Fibroblast of the aortic adventitia (primary cell): ENCODE results near the gene EFTUD2. TPM values are rescaled to one million over a fixed set of nuclear protein-coding genes. Genes with fewer than 3 reads are reported as not detected.

Source experiments
- DNase-seq: peaks from one replicate; pipeline ENCODE4 v3.0.0-alpha.2; 2010; ENCODE audit warnings: low read depth
- H3K4me3 ChIP-seq: 2 replicates; pipeline ENCODE4 v1.5.1; 2011; ENCODE audit warnings: low read depth, mild to moderate bottlenecking, control low read depth, low read length, moderate library complexity
- total RNA-seq: library from RNA; depleted of rRNA; stranded (reverse); fragments of >200 nt; gene quantifications from 2 replicates; pipeline ENCODE4 v1.2.3, GENCODE V29; 2012; ENCODE audit warnings: low replicate concordance
- TF ChIP-seq, protein P1 (sequence below): IDR thresholded peaks from 2 replicates; pipeline ENCODE4 v1.5.1; 2011; ENCODE audit warnings: mild to moderate bottlenecking, low read length, control low read depth, inconsistent platforms; ENCODE audit not compliant: insufficient read depth

EFTUD2 gene
- total RNA-seq, 1 donor: 79.9 TPM

- TF ChIP-seq, protein P1, sequence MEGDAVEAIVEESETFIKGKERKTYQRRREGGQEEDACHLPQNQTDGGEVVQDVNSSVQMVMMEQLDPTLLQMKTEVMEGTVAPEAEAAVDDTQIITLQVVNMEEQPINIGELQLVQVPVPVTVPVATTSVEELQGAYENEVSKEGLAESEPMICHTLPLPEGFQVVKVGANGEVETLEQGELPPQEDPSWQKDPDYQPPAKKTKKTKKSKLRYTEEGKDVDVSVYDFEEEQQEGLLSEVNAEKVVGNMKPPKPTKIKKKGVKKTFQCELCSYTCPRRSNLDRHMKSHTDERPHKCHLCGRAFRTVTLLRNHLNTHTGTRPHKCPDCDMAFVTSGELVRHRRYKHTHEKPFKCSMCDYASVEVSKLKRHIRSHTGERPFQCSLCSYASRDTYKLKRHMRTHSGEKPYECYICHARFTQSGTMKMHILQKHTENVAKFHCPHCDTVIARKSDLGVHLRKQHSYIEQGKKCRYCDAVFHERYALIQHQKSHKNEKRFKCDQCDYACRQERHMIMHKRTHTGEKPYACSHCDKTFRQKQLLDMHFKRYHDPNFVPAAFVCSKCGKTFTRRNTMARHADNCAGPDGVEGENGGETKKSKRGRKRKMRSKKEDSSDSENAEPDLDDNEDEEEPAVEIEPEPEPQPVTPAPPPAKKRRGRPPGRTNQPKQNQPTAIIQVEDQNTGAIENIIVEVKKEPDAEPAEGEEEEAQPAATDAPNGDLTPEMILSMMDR: no peak
- peak; percentile 15 for DNase-seq
- H3K4me3 ChIP-seq: no peak overlapping the region
Observed at GRCh38 chr17:44906763-44907728, 7.8 kb upstream of the EFTUD2 start.

GRCh38 chr17:44906010-44906646 lies 6.9 kb upstream of the EFTUD2 start:
- peak; percentile 92 for DNase-seq
- TF ChIP-seq, protein P1: no peak
- H3K4me3 ChIP-seq: no peak overlapping the region

- TF ChIP-seq, protein P1: no peak
- H3K4me3 ChIP-seq: no peak overlapping the region
- DNase-seq: no peak
Observed at GRCh38 chr17:44905006-44906000, 6.1 kb upstream of the EFTUD2 start.

- TF ChIP-seq, protein P1: no peak
- DNase-seq: no peak
- no peak overlapping the region for H3K4me3 ChIP-seq
Observed at GRCh38 chr17:44904001-44904984, 5.0 kb upstream of the EFTUD2 start.

DNA sequence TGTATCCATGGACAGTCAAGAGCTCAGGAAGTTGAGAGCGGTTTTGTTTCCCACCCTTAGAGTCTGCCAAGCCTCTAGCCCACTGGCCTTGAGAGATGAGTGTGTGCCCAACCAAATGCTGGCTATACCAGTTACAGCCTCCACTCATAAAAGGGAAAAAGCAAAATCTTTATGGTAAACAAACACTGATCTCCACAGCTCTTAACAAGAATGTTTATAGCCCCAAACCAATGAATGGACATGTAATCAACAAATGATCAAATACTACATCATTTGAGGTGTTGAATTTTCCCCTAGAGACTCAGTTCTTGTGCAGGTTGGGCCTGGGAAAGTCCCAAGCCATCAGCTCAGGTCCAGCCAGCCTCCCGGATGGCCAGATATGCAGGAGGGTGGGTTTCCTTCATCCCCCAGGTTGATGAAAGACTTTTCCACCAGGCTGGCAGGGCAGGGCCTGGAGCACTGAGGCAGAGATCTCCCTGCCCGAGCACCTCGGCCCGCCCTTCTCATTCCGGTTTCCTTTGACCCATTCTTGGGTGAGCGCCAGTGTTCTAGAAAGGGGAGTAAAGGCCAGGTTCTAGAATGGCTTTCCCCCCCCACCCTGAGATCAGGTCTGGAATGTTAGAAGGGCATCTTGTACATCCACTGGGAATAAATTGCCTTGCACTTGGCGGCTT lies 3.9 kb upstream of the EFTUD2 start:
- no peak overlapping the region for H3K4me3 ChIP-seq
- no peak for DNase-seq
- TF ChIP-seq, protein P1: no peak
